ENCODE data around the gene KRTAP12-3.

DNA sequence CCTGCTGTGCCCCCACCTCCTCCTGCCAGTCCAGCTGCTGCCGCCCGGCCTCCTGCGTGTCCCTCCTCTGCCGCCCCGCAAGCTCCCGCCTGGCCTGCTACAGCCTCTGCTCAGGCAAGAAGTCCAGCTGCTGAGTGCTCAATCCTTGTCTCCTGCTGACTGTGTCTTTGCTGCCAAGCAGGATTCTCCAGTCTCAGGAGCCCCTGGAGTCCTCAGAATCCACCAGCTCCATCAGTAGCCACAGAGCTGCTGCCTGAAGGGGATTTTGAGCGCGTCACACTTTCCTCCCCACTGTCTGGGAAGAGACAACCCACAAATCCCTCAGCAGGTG, 10.5 kb upstream of the KRTAP12-3 start:
- TF ChIP-seq, protein P1, sequence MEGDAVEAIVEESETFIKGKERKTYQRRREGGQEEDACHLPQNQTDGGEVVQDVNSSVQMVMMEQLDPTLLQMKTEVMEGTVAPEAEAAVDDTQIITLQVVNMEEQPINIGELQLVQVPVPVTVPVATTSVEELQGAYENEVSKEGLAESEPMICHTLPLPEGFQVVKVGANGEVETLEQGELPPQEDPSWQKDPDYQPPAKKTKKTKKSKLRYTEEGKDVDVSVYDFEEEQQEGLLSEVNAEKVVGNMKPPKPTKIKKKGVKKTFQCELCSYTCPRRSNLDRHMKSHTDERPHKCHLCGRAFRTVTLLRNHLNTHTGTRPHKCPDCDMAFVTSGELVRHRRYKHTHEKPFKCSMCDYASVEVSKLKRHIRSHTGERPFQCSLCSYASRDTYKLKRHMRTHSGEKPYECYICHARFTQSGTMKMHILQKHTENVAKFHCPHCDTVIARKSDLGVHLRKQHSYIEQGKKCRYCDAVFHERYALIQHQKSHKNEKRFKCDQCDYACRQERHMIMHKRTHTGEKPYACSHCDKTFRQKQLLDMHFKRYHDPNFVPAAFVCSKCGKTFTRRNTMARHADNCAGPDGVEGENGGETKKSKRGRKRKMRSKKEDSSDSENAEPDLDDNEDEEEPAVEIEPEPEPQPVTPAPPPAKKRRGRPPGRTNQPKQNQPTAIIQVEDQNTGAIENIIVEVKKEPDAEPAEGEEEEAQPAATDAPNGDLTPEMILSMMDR (IDR thresholded peaks at IDR 0.05) = no peak
- TF ChIP-seq EZH2 (IDR thresholded peaks at IDR 0.05; ENCODE audit: borderline replicate concordance, insufficient read depth, low read depth, low read length, poor library complexity, severe bottlenecking) = no peak
